Activated T-cell treated with anti-CD3 and anti-CD28 coated beads, Interleukin-2, amount 50 U/mL, for 72 hours (primary cell): ENCODE data around the gene RAMP2. TPM values are rescaled to one million over a fixed set of nuclear protein-coding genes. Genes with fewer than 3 reads are reported as not detected.

Source experiments
- ATAC-seq, 2 donors: fragments of 150-1000 bp; cut with Tn5 transposase; replicated peaks in 1 of 2; 2 replicates each; pipeline ENCODE4 v1.10.0; 2021; ENCODE audit warnings: moderate library complexity in 2 of 2, mild to moderate bottlenecking in 1 of 2
- DNase-seq, 2 donors: peaks; one replicate each; pipeline ENCODE4 v3.0.0; 2021 to 2022; ENCODE audit warnings: mixed read lengths in 1 of 2
- H3K27ac Mint-ChIP-seq: one replicate; pipeline ENCODE4 v1.8.0; 2022; ENCODE audit warnings: mild to moderate bottlenecking, moderate library complexity, mixed read lengths
- H3K27me3 Mint-ChIP-seq: one replicate; pipeline ENCODE4 v1.8.0; 2022; ENCODE audit warnings: low read depth, mixed read lengths
- H3K36me3 Mint-ChIP-seq, 2 donors: one replicate each; pipeline ENCODE4 v1.8.0; 2022; ENCODE audit warnings: mixed read lengths in 2 of 2, mild to moderate bottlenecking in 1 of 2; ENCODE audit not compliant: insufficient read depth in 2 of 2
- H3K4me1 Mint-ChIP-seq: one replicate; pipeline ENCODE4 v1.8.0; 2022; ENCODE audit warnings: low read depth, mixed read lengths
- H3K4me3 Mint-ChIP-seq, 2 donors: one replicate each; pipeline ENCODE4 v1.8.0; 2022; ENCODE audit warnings: mild to moderate bottlenecking in 2 of 2, mixed read lengths in 2 of 2, moderate library complexity in 2 of 2
- H3K9me3 Mint-ChIP-seq, 2 donors: one replicate each; pipeline ENCODE4 v1.8.0; 2022; ENCODE audit warnings: mixed read lengths in 2 of 2
- total RNA-seq, 2 donors: library from RNA; stranded (reverse); gene quantifications; one replicate each; pipeline ENCODE4 v1.2.3, GENCODE V29; 2022

Gene RAMP2
- total RNA-seq, 2 donors from 2014 or later, result not detected

DNA sequence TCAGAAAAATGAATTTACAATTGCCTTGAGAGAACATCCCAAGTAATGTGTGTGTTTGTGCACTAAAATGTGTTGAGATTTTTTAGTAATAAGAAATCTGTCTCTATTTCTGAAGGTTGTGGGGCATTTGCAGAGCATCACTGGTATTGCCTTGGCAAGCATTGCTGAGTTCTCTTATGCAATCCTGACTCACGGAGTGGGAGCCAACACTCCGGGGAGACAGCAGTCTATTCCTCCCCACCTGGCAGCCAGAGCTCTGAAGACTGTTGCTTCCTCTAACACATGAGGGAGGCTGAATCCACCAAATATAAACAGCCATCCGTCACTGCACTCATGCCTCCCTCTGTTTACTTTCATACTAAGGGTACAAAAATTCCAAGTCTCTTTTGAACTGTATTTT is 48.2 kb downstream of the RAMP2 start:
- H3K9me3 Mint-ChIP-seq, result no peaks in the 10 kb centered on the region
- no peaks in the 10 kb centered on the region for H3K27me3 Mint-ChIP-seq
- no peak for DNase-seq
- H3K36me3 Mint-ChIP-seq, result peaks cover 8 to 17% of the 10 kb centered on the region in 2 donors
- no peak overlapping the region for H3K27ac Mint-ChIP-seq
- H3K4me1 Mint-ChIP-seq, result no peaks in the 10 kb centered on the region
- no peak overlapping the region for H3K4me3 Mint-ChIP-seq
- no peak for ATAC-seq

Other genes with a start within 250 kb of the RAMP2 start
- 1 to 10 TPM; 9.4 to 9.8 TPM for gene NAGLU, start 225.0 kb upstream of the RAMP2 start, total RNA-seq
- gene HSD17B1, start 208.3 kb upstream of the RAMP2 start, total RNA-seq, result 1 to 10 TPM; 1.3 to 1.8 TPM
- 10 to 100 TPM; 98.2 to 98.5 TPM for gene COASY, start 199.1 kb upstream of the RAMP2 start, total RNA-seq
- 10 to 100 TPM; 38.8 to 41.2 TPM for gene MLX, start 194.1 kb upstream of the RAMP2 start, total RNA-seq
- gene PSMC3IP, start 183.5 kb upstream of the RAMP2 start, total RNA-seq, result 10 to 100 TPM; 31.7 to 40.7 TPM
- 10 to 100 TPM; 41.5 to 42.6 TPM for gene RETREG3, start 151.9 kb upstream of the RAMP2 start, total RNA-seq
- gene TUBG1, start 151.5 kb upstream of the RAMP2 start, total RNA-seq, result 10 to 100 TPM; 42.3 to 51.5 TPM
- gene TUBG2, start 101.9 kb upstream of the RAMP2 start, total RNA-seq, result 10 to 100 TPM in 1 of 2 donors, 1 to 10 TPM in 1; 8.1 to 11.2 TPM
- 1 to 10 TPM; 1.2 to 1.9 TPM for gene PLEKHH3, start 84.2 kb upstream of the RAMP2 start, total RNA-seq
- gene CCR10, start 79.4 kb upstream of the RAMP2 start, total RNA-seq, result under 1 TPM in 1 of 2 donors, not detected in 1; 0.83 TPM
- gene CNTNAP1, start 78.7 kb upstream of the RAMP2 start, total RNA-seq, result 1 to 10 TPM in 1 of 2 donors, under 1 TPM in 1; 0.53 to 1.3 TPM
- gene EZH1, start 16.2 kb upstream of the RAMP2 start, total RNA-seq, result 10 to 100 TPM; 40.9 to 45.9 TPM
- 10 to 100 TPM; 64.4 to 71.6 TPM for gene VPS25, start 12.2 kb downstream of the RAMP2 start, total RNA-seq
- gene WNK4, start 19.4 kb downstream of the RAMP2 start, total RNA-seq, result 1 to 10 TPM; 1.0 to 1.1 TPM
- 10 to 100 TPM; 21.9 to 23.9 TPM for gene COA3, start 37.5 kb downstream of the RAMP2 start, total RNA-seq
- gene CNTD1, start 37.6 kb downstream of the RAMP2 start, total RNA-seq, result under 1 TPM; 0.22 to 0.32 TPM
- gene BECN1, start 63.1 kb downstream of the RAMP2 start, total RNA-seq, result 100 to 1,000 TPM in 1 of 2 donors, 10 to 100 TPM in 1; 98.4 to 100 TPM
- 10 to 100 TPM; 87.4 to 91.2 TPM for gene PSME3, start 72.2 kb downstream of the RAMP2 start, total RNA-seq
- 10 to 100 TPM in 1 of 2 donors, 1 to 10 TPM in 1; 8.8 to 11.5 TPM for gene AOC2, start 83.4 kb downstream of the RAMP2 start, total RNA-seq
- 1 to 10 TPM; 6.8 to 9.4 TPM for gene AOC3, start 90.0 kb downstream of the RAMP2 start, total RNA-seq
- not detected for gene G6PC1, start 139.6 kb downstream of the RAMP2 start, total RNA-seq
- gene AARSD1, start 203.2 kb downstream of the RAMP2 start, total RNA-seq, result 10 to 100 TPM; 50.7 to 52.2 TPM
- under 1 TPM; 0.36 to 0.95 TPM for gene PTGES3L, start 218.9 kb downstream of the RAMP2 start, total RNA-seq
- gene RUNDC1, start 219.3 kb downstream of the RAMP2 start, total RNA-seq, result 10 to 100 TPM in 1 of 2 donors, 1 to 10 TPM in 1; 10.0 to 11.5 TPM
- gene RPL27, start 237.2 kb downstream of the RAMP2 start, total RNA-seq, result 1,000 to 10,000 TPM; 1,142 to 1,191 TPM
- 10 to 100 TPM; 28.3 to 63.3 TPM for gene IFI35, start 245.6 kb downstream of the RAMP2 start, total RNA-seq